NCI-H2107 (cell line): Measurements from ENCODE around the gene PGAP3.
"Not testable (repeated sequence)": the region's sequence is repeated elsewhere in the genome, so short reads cannot be mapped to it uniquely, and the experiment has no call there.

Source experiments
- DNase-seq: peaks from one replicate; lab custom pipeline; 2025; lab: John Stamatoyannopoulos, UW

PGAP3 gene, protein sequence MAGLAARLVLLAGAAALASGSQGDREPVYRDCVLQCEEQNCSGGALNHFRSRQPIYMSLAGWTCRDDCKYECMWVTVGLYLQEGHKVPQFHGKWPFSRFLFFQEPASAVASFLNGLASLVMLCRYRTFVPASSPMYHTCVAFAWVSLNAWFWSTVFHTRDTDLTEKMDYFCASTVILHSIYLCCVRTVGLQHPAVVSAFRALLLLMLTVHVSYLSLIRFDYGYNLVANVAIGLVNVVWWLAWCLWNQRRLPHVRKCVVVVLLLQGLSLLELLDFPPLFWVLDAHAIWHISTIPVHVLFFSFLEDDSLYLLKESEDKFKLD

DNA sequence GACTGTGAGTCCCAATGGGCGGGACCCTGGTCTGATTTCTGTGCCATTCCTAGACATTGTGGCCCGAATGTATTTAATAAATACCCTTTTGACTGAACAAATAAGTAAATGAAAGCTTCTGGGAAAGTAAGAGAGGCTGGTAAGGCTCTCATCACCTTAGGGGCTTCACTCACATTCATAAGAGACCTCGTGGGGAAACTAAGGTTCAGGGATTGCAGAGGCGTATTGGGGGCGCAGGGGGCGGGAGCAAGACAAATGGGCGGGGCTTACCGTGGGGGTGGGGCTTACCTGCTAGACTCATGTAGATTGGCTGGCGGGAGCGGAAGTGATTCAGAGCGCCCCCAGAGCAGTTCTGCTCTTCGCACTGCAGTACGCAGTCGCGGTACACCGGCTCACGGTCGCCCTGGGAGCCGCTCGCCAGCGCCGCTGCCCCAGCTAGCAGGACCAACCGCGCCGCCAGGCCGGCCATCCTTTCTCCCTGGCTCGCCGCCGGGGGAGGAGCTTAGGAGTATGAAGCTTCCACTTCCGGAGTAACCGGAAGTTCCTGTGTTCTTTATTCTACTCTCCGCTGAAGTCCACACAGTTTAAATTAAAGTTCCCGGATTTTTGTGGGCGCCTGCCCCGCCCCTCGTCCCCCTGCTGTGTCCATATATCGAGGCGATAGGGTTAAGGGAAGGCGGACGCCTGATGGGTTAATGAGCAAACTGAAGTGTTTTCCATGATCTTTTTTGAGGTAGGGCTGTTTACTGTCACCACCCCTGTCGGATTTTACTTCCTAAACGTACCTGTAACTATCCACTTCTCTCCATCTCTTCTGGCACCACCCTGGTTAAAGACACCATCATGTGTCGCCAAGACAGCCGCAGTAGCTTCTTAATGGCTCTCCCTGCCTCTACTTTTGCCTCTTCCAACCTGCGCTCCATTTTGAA is at the start of gene PGAP3:
Gene PGAP3 (minus strand): TSS at position 512 of the 929 bp plus-strand sequence. CDS start 43 bp downstream, at position 469.
- DNase-seq: peak; percentile 77

DNA sequence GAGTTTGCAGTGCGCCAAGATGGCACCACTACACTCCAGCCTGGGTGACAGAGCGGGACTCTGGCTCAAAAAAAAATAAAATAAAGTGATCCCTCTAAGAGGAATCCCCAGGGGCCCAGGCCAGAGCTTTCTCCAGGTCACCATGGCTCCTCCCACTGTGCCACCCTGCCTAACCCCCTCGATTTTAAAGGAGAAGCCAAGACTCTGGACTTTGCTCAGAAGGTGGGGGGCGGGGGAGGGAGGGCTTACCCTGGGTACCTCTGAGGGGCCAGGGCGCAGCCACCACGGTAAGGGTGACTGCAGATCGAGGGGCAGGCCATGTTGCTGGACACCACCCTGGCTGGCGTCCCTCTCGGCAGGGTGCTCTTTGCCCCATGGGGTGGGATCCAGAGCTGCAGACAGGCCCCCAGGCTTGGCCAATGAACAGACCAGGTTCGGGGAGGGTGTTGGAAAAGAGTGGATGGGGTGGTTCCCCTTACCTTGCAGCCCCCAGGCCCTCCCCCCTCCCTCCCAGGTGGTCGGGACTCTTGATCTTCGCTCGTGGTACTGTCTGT is 49.4 kb upstream of the PGAP3 start:
- no peak for DNase-seq

GRCh38 chr17:39736319-39737165 is 48.7 kb upstream of the PGAP3 start:
- DNase-seq: no peak

DNA sequence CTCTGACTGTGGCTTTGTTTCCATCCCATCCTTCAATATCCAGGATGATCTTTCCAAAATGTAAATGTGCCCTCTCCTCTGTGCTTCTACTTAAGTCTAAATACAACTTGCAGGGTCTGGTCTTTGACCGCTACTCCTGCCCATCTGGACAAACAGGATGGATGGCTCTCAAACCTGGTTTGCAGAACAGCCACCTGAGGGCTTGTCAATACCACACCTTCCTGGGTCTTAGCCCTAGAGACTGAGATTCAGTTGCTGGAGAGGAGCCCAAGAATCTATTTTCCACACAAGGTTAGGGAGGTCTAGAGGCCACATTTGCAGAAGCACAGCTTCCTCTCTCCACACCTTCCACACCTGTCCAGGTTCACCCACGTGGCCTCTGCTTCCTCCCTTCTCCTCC is 48.0 kb upstream of the PGAP3 start:
- no peak for DNase-seq

DNA sequence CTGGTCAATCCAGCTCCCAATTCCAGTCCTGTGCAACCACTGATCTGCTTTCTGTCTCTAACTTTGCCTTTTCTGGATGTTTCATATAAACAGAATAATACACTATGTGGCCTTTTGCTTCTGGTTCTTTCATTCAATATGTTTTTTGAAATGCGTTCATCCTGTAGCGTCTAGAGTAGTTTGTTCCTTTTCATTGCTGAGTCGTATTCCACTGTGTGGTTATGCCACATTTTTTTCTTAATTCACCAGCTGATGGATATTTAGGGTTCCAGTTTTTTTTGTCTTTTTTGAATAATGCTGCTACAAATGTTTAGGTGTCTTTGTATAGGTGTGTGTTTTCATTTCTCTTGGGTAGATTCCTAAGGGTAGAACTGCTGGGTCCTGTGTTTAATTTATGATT is 44.7 kb upstream of the PGAP3 start:
- DNase-seq: no peak

DNA sequence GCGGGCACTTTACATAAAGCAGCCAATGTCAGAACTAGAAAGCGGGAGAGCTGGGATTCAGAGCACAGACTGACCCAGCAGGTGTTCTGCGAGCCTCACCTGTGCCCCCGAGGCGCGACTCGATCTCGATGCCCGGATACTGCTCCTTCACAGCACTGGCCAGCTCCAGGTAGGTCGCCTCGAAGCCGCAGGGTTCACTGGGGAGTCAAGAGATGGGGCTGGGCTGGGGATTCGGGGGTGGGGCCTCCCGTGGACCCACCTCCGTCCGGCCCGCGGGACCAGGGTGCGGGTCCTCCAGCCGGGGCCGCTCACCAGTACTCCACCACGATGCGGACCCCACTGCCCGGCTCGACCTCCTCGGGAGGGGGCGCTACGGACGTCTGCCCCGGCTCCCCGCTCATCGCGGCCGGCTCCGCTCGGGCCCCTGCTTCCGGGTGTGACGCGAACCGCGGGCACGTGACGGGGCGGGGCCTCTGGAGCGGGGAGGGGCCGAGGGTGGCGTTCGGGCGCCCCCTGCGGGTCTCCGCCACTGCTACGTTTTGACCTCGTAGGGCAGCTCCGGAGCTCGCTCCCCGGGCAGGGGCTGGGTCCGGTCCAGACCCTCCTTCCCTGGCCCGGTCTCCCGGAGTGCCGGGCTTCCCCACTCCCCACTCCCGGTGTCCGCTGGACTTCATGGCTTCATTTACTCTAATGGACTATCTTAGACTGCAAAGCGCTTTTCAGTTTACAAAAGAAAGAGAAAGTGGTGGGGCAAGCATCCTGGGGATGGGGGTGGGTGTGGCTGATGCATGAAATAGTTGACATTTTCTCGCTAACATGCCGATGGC is 42.5 kb upstream of the PGAP3 start, which contains the start of gene MIEN1:
Gene MIEN1 (minus strand): TSS at position 438 of the 827 bp plus-strand sequence. CDS start 37 bp downstream, at position 401.
- peak; percentile 74 for DNase-seq

DNA sequence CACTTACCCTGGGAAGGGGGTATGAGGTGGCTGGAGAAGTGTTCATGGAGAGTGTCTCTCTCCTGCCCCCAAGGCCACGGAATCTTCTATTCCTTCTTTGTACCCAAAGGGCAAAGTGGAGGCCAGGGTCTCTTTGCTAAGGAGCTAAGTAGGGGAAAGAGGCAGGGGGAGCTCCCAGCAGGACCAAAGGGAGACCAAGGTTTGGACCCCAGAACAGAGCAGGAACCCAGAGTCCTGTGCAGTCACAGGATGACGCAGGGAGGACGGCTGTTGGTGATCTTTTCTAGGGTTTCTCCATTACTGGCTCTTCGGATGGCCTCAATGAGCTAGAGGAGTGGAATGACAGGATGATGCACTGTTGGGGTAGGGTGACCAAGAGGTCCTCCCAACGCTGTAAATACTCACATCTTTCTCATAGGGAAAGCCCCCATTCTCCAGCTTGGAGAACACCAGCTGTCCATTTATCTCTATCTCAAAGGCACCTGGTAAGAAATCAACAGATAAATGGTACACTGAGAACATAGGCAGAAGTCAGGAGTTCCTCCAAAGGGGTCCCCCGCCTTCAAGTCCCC is 41.5 kb upstream of the PGAP3 start:
- no peak for DNase-seq

GRCh38 chr17:39727556-39727955 is 39.7 kb upstream of the PGAP3 start:
- no peak for DNase-seq

DNA sequence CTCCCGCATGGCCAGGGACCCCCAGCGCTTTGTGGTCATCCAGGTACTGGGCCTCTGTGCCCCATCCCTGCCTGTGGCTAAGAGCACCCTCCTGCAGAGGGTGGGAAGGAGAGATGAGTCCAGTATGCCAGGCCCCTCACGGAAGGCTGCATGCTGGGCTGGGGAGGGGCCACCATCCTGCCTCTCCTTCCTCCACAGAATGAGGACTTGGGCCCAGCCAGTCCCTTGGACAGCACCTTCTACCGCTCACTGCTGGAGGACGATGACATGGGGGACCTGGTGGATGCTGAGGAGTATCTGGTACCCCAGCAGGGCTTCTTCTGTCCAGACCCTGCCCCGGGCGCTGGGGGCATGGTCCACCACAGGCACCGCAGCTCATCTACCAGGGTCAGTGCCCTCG is 38.8 kb upstream of the PGAP3 start:
- DNase-seq: no peak

DNA sequence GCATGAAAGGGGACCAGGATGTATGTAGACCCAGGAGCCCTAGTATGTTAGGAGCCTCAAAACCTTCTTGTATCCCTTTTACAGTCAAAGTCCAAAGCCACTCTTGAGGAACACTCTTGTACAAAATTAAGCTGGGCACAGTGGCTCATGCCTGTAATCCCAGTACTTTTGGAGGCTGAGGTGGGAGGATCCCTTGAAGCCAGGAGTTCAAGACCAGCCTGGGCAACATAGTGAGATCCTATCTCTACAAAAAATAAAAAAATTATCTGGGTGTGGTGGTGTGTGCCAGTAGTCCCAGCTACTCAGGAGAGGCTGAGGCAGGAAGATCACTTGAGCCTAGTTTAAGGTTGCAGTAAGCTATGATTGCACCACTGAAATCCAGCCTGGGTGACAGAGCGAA is 38.1 kb upstream of the PGAP3 start:
- not testable (repeated sequence) for DNase-seq

DNA sequence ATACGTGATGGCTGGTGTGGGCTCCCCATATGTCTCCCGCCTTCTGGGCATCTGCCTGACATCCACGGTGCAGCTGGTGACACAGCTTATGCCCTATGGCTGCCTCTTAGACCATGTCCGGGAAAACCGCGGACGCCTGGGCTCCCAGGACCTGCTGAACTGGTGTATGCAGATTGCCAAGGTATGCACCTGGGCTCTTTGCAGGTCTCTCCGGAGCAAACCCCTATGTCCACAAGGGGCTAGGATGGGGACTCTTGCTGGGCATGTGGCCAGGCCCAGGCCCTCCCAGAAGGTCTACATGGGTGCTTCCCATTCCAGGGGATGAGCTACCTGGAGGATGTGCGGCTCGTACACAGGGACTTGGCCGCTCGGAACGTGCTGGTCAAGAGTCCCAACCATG is 36.9 kb upstream of the PGAP3 start:
- no peak for DNase-seq

DNA sequence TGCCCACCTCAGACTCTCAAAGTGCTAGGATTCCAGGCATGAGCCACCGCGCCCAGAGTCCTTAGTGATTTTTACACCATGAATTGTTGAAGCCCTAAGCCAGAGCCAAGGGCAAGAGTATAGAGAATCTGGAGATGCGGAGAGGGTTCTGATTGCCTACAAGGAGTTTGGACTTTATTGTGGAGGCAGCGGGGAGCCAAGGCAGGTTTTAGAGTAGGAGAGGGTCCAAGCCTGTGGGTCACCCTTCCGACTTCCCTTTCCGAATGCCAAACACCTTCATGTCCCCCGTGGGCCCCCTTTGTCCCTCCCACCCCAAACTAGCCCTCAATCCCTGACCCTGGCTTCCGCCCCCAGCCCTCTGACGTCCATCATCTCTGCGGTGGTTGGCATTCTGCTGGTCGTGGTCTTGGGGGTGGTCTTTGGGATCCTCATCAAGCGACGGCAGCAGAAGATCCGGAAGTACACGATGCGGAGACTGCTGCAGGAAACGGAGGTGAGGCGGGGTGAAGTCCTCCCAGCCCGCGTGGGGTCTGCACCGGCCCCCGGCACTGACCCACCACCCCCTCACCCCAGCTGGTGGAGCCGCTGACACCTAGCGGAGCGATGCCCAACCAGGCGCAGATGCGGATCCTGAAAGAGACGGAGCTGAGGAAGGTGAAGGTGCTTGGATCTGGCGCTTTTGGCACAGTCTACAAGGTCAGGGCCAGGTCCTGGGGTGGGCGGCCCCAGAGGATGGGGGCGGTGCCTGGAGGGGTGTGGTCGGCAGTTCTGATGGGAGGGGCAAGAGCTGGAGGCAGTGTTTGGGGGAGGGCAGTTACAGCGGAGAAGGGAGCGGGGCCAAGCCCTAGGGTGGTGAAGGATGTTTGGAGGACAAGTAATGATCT is 35.4 kb upstream of the PGAP3 start:
- no peak for DNase-seq

DNA sequence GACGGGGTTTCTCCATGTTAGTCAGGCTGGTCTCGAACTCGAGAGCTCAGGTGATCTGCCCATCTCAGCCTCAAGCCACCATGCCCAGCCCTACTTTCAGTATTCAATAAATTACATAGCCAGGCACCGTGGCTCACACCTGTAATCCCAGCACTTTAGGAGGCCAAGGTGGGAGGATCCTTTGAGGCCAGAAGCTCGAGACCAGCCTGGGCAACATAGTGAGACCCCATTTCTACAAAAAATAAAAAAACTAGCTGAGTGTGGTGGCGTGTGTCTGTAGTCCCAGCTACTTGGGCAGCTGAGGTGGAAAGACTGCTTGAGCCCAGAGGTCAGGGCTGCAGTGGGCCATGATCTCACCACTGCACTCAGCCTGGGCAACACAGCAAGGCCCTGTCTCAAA is 34.2 kb upstream of the PGAP3 start:
- no peak for DNase-seq

GRCh38 chr17:39719563-39720355 is 31.9 kb upstream of the PGAP3 start:
- DNase-seq: no peak

- no peak for DNase-seq
These were observed 29.8 kb upstream of the PGAP3 start for GRCh38 chr17:39717660-39718059.

DNA sequence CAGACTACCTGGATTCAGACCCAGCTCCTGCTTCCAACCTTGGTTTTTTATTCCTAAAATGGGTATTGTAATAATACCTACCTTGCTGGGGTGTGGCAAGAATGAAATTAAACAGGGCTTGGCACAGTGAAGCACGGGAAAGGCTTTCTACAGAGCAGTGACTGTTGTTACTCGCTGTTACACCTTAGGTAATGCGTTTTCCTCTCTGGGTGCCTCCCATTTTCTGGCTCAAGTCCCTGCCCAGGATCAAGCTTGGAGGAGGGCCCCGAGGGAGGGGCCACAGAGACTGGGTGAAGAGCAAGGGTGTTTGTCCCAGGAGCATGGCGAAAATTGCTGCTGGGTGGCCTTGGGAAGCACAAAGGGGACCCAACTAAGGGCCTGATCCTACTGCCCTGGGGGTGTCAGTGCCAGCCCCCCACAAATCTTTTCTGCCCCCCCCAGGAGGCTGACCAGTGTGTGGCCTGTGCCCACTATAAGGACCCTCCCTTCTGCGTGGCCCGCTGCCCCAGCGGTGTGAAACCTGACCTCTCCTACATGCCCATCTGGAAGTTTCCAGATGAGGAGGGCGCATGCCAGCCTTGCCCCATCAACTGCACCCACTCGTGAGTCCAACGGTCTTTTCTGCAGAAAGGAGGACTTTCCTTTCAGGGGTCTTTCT is 29.2 kb upstream of the PGAP3 start:
- DNase-seq: no peak

- no peak for DNase-seq
These were observed 28.4 kb upstream of the PGAP3 start for GRCh38 chr17:39716073-39716818.
